ENCODE results near the gene HSPG2. TPM values are rescaled to one million over a fixed set of nuclear protein-coding genes. Genes with fewer than 3 reads are reported as not detected.

The HSPG2 gene
- total and polyA plus RNA-seq, 2 of the 13 experiments (the other 11 are each of a cell fraction or from before 2014, with no cell fraction given) = 9.1 to 13.1 TPM

- no peak for TF ChIP-seq ZBTB40 (IDR thresholded peaks at IDR 0.05)
- TF ChIP-seq ZBTB40 (CRISPR knock-in tag; IDR thresholded peaks at IDR 0.05) = no peak
- TF ChIP-seq TAF1 (CRISPR knock-in tag; IDR thresholded peaks at IDR 0.05) = no peak
- no peak for TF ChIP-seq KIAA2018 (CRISPR knock-in tag; IDR thresholded peaks at IDR 0.05; ENCODE audit: borderline replicate concordance)
- TF ChIP-seq ZNF616 (CRISPR knock-in tag; IDR thresholded peaks at IDR 0.05; ENCODE audit: low read depth) = no peak
- no peak for TF ChIP-seq GLMP (CRISPR knock-in tag; IDR thresholded peaks at IDR 0.05; ENCODE audit: borderline replicate concordance)
- TF ChIP-seq SATB2 (CRISPR knock-in tag; IDR thresholded peaks at IDR 0.05) = no peak
Measured at GRCh38 chr1:21902026-21903012, 34.8 kb downstream of the HSPG2 start (continued).
